HepG2 (cell line): ENCODE results near the gene RAD51D. TPM values are rescaled to one million over a fixed set of nuclear protein-coding genes. Genes with fewer than 3 reads are reported as not detected.

Experiments used
- CEBPG ChIP-seq: IDR thresholded peaks from 2 replicates; pipeline ENCODE4 v1.6.1; 2016
- ERF ChIP-seq: IDR thresholded peaks from 2 replicates; pipeline ENCODE4 v1.6.1; 2018; ENCODE audit warnings: missing biosample characterization, missing genetic modification reagents
- FOSL2 ChIP-seq: sonication (generic); formaldehyde crosslinking; IDR thresholded peaks from 2 replicates; pipeline ENCODE4 v1.4.0; 2020; ENCODE audit warnings: missing genetic modification reagents
- HES4 ChIP-seq: sonication (generic); formaldehyde crosslinking; IDR thresholded peaks from 2 replicates; pipeline ENCODE4 v1.9.0; 2021; ENCODE audit warnings: mild to moderate bottlenecking, missing genetic modification reagents, borderline replicate concordance
- HIVEP1 ChIP-seq: sonication (generic); formaldehyde crosslinking; IDR thresholded peaks from 2 replicates; pipeline ENCODE4 v1.4.0; 2020; ENCODE audit warnings: mild to moderate bottlenecking, missing genetic modification reagents
- MAFK ChIP-seq, 2 experiments: IDR thresholded peaks in 1 of 2; conservative IDR thresholded peaks in 1 of 2; 2 replicates each; pipeline ENCODE4 v1.6.1; 2011; ENCODE audit warnings: improper control_type of control experiment in 2 of 2, low read length in 2 of 2
- NCOA1 ChIP-seq: sonication (generic); formaldehyde crosslinking; IDR thresholded peaks from 2 replicates; pipeline ENCODE4 v1.9.0; 2021; ENCODE audit warnings: missing genetic modification reagents
- NR2C2 ChIP-seq: sonication (generic); formaldehyde crosslinking; IDR thresholded peaks from 2 replicates; pipeline ENCODE4 v1.4.0; 2020; ENCODE audit warnings: missing genetic modification reagents, mild to moderate bottlenecking, moderate library complexity, borderline replicate concordance
- SP5 ChIP-seq: IDR thresholded peaks from 2 replicates; pipeline ENCODE4 v1.6.1; 2016; ENCODE audit warnings: low read depth, borderline replicate concordance
- TARDBP ChIP-seq: sonication (generic); formaldehyde crosslinking; IDR thresholded peaks from 2 replicates; pipeline ENCODE4 v1.8.0; 2022; ENCODE audit warnings: mild to moderate bottlenecking, missing genetic modification reagents
- TBP ChIP-seq: sonication (generic); formaldehyde crosslinking; IDR thresholded peaks from 2 replicates; pipeline ENCODE4 v1.5.0; 2020; ENCODE audit warnings: missing genetic modification reagents
- ZNF101 ChIP-seq: sonication (generic); formaldehyde crosslinking; IDR thresholded peaks from 2 replicates; pipeline ENCODE4 v1.4.0; 2020; ENCODE audit warnings: mild to moderate bottlenecking, low read depth, missing genetic modification reagents, borderline replicate concordance
- ZNF224 ChIP-seq: sonication (generic); formaldehyde crosslinking; IDR thresholded peaks from 2 replicates; pipeline ENCODE4 v1.5.0; 2020; ENCODE audit warnings: mild to moderate bottlenecking, missing genetic modification reagents
- ZNF326 ChIP-seq: sonication (generic); formaldehyde crosslinking; IDR thresholded peaks from 2 replicates; pipeline ENCODE4 v1.4.0; 2020; ENCODE audit warnings: missing genetic modification reagents, borderline replicate concordance
- ZNF44 ChIP-seq: sonication (generic); formaldehyde crosslinking; IDR thresholded peaks from 2 replicates; pipeline ENCODE4 v1.5.1; 2020; ENCODE audit warnings: mild to moderate bottlenecking, missing genetic modification reagents
- ZNF709 ChIP-seq: sonication (generic); formaldehyde crosslinking; IDR thresholded peaks from 2 replicates; pipeline ENCODE4 v1.5.0; 2020; ENCODE audit warnings: mild to moderate bottlenecking, missing genetic modification reagents
- polyA plus RNA-seq, 8 experiments: library from polyadenylated mRNA; depleted of rRNA in 3 of 8; stranded (reverse) in 7 of 8; unstranded in 1 of 8; fragments of >200 nt; fragmentation: Illumina TruSeq in 4 of 8; extraction: Trizol in 4 of 8; gene quantifications; 2 replicates each; pipeline versions ENCODE4 v1.2.1 to v1.2.3, GENCODE V29; 2011 to 2016; ENCODE audit warnings: low read depth in 4 of 8, missing spikeins in 1 of 8, mixed read lengths in 1 of 8; ENCODE audit not compliant: insufficient read depth in 1 of 8
- total RNA-seq, 5 experiments: library from RNA; depleted of rRNA; stranded (reverse); fragments of >200 nt; fragmentation: Illumina TruSeq; extraction: Trizol; gene quantifications; 2 replicates each; pipeline ENCODE4 v1.2.3, GENCODE V29; 2016; ENCODE audit warnings: low read depth in 1 of 5
- TF ChIP-seq, protein P1 (sequence below): sonication (generic); formaldehyde crosslinking; IDR thresholded peaks from 2 replicates; pipeline ENCODE4 v1.4.0; 2020; ENCODE audit warnings: missing genetic modification reagents, mild to moderate bottlenecking, borderline replicate concordance
- TF ChIP-seq, protein P2 (sequence below): sonication (generic); formaldehyde crosslinking; IDR thresholded peaks from 2 replicates; pipeline ENCODE4 v1.4.0; 2020; ENCODE audit warnings: mild to moderate bottlenecking, missing genetic modification reagents
- TF ChIP-seq, protein P3 (sequence below): sonication (generic); formaldehyde crosslinking; IDR thresholded peaks from 2 replicates; pipeline ENCODE4 v1.5.0; 2020; ENCODE audit warnings: mild to moderate bottlenecking, missing genetic modification reagents
- TF ChIP-seq, protein P4 (sequence below): IDR thresholded peaks from 2 replicates; pipeline ENCODE4 v1.6.1; 2016; ENCODE audit warnings: low read depth
- TF ChIP-seq, protein P5 (sequence below): sonication (generic); formaldehyde crosslinking; IDR thresholded peaks from 2 replicates; pipeline ENCODE4 v1.8.1; 2023; ENCODE audit warnings: missing genetic modification reagents, mild to moderate bottlenecking, borderline replicate concordance

RAD51D gene
- total and polyA plus RNA-seq, 2 of the 13 experiments (the other 11 are each of a cell fraction or from before 2014, with no cell fraction given), result 6.7 to 13.1 TPM

DNA sequence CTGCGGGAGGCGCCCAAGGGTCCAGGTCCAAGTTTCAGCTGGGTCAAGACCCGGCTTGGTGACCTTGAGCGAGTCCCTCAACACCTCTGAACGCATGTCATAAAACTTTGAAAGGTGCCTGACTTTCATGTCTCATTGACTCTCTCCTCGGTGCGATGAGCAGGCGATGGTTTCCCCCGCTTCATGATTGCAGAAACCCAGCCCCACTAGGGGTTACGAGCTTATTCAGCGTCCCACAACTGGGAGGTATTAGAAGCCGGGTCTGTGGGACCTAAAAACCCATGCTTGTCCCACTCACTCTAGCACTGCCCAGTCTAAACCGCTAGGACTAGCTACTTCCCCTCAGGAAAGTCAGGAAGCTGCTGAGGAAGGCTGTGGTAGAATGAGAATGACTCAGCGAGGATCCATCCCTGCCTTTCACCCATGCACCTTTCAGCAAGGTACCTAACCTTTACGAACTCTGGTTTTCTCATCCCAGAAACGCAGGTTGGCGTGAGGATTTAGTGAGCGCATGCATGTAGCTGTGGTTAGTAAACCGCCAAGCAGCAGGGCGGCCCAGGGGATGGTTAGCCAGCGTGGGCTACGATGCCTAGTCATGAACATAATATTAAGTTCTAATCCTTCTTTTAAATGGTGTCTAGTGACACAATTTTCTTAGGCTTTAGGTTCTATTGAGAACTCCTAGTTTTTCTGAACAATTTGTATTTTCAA is 29.9 kb downstream of the RAD51D start (continued):
- TF ChIP-seq FOSL2 (CRISPR knock-in tag) (peak; percentile 46; the same call in 1 of the 2 replicates), ZNF224 (CRISPR knock-in tag) (no peak), ZNF326 (CRISPR knock-in tag) (no peak), ERF (no peak; the same call in 1 of the 2 replicates), TBP (CRISPR knock-in tag) (no peak), MAFK (conservative IDR thresholded peaks at IDR 0.05 in 1 of 2, IDR thresholded peaks at IDR 0.05 in 1 of 2; ENCODE audit: low read length in 2 of 2) (0 out of 4 replicates have a peak, but pooled peaks of 1 of the 2 experiments have one; percentile 43), ZNF101 (CRISPR knock-in tag) (no peak), ZNF709 (CRISPR knock-in tag) (no peak), TARDBP (peak; percentile 28; the same call in 1 of the 2 replicates), NR2C2 (CRISPR knock-in tag) (no peak), HIVEP1 (no peak), HES4 (CRISPR knock-in tag) (0 out of 2 replicates have a peak, but pooled peaks have one; percentile 5), CEBPG (no peak), SP5 (CRISPR knock-in tag) (no peak), NCOA1 (CRISPR knock-in tag) (no peak), ZNF44 (CRISPR knock-in tag) (no peak)
- TF ChIP-seq, protein P1, sequence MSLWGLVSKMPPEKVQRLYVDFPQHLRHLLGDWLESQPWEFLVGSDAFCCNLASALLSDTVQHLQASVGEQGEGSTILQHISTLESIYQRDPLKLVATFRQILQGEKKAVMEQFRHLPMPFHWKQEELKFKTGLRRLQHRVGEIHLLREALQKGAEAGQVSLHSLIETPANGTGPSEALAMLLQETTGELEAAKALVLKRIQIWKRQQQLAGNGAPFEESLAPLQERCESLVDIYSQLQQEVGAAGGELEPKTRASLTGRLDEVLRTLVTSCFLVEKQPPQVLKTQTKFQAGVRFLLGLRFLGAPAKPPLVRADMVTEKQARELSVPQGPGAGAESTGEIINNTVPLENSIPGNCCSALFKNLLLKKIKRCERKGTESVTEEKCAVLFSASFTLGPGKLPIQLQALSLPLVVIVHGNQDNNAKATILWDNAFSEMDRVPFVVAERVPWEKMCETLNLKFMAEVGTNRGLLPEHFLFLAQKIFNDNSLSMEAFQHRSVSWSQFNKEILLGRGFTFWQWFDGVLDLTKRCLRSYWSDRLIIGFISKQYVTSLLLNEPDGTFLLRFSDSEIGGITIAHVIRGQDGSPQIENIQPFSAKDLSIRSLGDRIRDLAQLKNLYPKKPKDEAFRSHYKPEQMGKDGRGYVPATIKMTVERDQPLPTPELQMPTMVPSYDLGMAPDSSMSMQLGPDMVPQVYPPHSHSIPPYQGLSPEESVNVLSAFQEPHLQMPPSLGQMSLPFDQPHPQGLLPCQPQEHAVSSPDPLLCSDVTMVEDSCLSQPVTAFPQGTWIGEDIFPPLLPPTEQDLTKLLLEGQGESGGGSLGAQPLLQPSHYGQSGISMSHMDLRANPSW, result no peak
- TF ChIP-seq, protein P2, sequence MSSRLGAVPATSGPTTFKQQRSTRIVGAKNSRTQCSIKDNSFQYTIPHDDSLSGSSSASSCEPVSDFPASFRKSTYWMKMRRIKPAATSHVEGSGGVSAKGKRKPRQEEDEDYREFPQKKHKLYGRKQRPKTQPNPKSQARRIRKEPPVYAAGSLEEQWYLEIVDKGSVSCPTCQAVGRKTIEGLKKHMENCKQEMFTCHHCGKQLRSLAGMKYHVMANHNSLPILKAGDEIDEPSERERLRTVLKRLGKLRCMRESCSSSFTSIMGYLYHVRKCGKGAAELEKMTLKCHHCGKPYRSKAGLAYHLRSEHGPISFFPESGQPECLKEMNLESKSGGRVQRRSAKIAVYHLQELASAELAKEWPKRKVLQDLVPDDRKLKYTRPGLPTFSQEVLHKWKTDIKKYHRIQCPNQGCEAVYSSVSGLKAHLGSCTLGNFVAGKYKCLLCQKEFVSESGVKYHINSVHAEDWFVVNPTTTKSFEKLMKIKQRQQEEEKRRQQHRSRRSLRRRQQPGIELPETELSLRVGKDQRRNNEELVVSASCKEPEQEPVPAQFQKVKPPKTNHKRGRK (CRISPR knock-in tag), result no peak
- TF ChIP-seq, protein P3, sequence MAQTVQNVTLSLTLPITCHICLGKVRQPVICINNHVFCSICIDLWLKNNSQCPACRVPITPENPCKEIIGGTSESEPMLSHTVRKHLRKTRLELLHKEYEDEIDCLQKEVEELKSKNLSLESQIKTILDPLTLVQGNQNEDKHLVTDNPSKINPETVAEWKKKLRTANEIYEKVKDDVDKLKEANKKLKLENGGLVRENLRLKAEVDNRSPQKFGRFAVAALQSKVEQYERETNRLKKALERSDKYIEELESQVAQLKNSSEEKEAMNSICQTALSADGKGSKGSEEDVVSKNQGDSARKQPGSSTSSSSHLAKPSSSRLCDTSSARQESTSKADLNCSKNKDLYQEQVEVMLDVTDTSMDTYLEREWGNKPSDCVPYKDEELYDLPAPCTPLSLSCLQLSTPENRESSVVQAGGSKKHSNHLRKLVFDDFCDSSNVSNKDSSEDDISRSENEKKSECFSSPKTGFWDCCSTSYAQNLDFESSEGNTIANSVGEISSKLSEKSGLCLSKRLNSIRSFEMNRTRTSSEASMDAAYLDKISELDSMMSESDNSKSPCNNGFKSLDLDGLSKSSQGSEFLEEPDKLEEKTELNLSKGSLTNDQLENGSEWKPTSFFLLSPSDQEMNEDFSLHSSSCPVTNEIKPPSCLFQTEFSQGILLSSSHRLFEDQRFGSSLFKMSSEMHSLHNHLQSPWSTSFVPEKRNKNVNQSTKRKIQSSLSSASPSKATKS (CRISPR knock-in tag), result no peak
- TF ChIP-seq, protein P4, sequence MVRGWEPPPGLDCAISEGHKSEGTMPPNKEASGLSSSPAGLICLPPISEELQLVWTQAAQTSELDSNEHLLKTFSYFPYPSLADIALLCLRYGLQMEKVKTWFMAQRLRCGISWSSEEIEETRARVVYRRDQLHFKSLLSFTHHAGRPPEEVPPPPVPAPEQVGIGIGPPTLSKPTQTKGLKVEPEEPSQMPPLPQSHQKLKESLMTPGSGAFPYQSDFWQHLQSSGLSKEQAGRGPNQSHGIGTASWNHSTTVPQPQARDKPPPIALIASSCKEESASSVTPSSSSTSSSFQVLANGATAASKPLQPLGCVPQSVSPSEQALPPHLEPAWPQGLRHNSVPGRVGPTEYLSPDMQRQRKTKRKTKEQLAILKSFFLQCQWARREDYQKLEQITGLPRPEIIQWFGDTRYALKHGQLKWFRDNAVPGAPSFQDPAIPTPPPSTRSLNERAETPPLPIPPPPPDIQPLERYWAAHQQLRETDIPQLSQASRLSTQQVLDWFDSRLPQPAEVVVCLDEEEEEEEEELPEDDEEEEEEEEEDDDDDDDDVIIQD, result no peak
- TF ChIP-seq, protein P5, sequence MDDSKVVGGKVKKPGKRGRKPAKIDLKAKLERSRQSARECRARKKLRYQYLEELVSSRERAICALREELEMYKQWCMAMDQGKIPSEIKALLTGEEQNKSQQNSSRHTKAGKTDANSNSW (CRISPR knock-in tag), result no peak
